HEK293 (cell line): ENCODE data around the gene FOXE3.

Experiments
- ZBTB7A ChIP-seq: fragments of 450-650 bp; formaldehyde crosslinking; IDR thresholded peaks from 2 replicates; pipeline ENCODE4 v1.5.1; 2016; ENCODE audit warnings: low read depth, missing biosample characterization, missing genetic modification characterization
- ZFP3 ChIP-seq: fragments of 450-650 bp; formaldehyde crosslinking; IDR thresholded peaks from 2 replicates; pipeline ENCODE4 v1.5.1; 2016; ENCODE audit warnings: low read depth, missing biosample characterization, missing genetic modification characterization
- ZNF138 ChIP-seq: fragments of 450-650 bp; formaldehyde crosslinking; IDR thresholded peaks from 2 replicates; pipeline ENCODE4 v1.5.1; 2016; ENCODE audit warnings: missing biosample characterization, missing genetic modification characterization, borderline replicate concordance
- ZNF155 ChIP-seq: fragments of 450-650 bp; formaldehyde crosslinking; IDR thresholded peaks from 2 replicates; pipeline ENCODE4 v1.5.1; 2016; ENCODE audit warnings: missing biosample characterization, missing genetic modification characterization
- ZNF266 ChIP-seq: fragments of 450-650 bp; formaldehyde crosslinking; IDR thresholded peaks from 2 replicates; pipeline ENCODE4 v1.5.1; 2016; ENCODE audit warnings: missing biosample characterization, missing genetic modification characterization, low read depth
- ZNF580 ChIP-seq: fragments of 450-650 bp; formaldehyde crosslinking; IDR thresholded peaks from 2 replicates; pipeline ENCODE4 v1.5.1; 2016; ENCODE audit warnings: missing biosample characterization, missing genetic modification characterization
- ZNF629 ChIP-seq: fragments of 450-650 bp; formaldehyde crosslinking; IDR thresholded peaks from 2 replicates; pipeline ENCODE4 v1.5.1; 2017; ENCODE audit warnings: missing biosample characterization, missing genetic modification characterization
- ZNF707 ChIP-seq: fragments of 450-650 bp; formaldehyde crosslinking; IDR thresholded peaks from 2 replicates; pipeline ENCODE4 v1.5.1; 2016; ENCODE audit warnings: missing biosample characterization, missing genetic modification characterization
- TF ChIP-seq, protein P1 (sequence below): fragments of 450-650 bp; formaldehyde crosslinking; IDR thresholded peaks from 2 replicates; pipeline ENCODE4 v1.5.1; 2016; ENCODE audit warnings: missing biosample characterization, missing genetic modification characterization

DNA sequence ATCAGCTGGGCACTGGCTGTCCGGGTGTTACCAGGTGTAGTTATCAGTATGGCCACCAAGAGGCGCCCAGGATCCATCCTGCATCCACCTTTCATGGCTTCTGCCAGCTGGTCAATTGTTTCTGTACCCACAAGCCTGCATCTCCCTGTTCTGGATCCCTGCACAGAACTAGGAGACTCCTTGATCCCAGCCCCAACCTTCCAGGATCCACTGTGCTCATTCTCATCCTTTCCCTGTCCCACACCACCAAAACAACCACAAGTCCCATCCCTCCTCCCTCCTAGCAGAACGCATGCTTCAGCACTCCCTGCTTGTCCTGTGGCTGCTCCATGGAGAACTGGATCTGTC lies 27.2 kb upstream of the FOXE3 start:
- TF ChIP-seq ZNF707 (tag by site-specific recombination) (no peak), ZNF266 (no peak), ZNF138 (tag by site-specific recombination) (no peak), ZNF580 (tag by site-specific recombination) (no peak), ZFP3 (tag by site-specific recombination) (no peak), ZNF155 (tag by site-specific recombination) (no peak), ZBTB7A (tag by site-specific recombination) (no peak), ZNF629 (tag by site-specific recombination) (no peak)
- TF ChIP-seq, protein P1, sequence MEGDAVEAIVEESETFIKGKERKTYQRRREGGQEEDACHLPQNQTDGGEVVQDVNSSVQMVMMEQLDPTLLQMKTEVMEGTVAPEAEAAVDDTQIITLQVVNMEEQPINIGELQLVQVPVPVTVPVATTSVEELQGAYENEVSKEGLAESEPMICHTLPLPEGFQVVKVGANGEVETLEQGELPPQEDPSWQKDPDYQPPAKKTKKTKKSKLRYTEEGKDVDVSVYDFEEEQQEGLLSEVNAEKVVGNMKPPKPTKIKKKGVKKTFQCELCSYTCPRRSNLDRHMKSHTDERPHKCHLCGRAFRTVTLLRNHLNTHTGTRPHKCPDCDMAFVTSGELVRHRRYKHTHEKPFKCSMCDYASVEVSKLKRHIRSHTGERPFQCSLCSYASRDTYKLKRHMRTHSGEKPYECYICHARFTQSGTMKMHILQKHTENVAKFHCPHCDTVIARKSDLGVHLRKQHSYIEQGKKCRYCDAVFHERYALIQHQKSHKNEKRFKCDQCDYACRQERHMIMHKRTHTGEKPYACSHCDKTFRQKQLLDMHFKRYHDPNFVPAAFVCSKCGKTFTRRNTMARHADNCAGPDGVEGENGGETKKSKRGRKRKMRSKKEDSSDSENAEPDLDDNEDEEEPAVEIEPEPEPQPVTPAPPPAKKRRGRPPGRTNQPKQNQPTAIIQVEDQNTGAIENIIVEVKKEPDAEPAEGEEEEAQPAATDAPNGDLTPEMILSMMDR (tag by site-specific recombination): peak; percentile 79
